ENCODE data around the gene CHI3L2. TPM values are rescaled to one million over a fixed set of nuclear protein-coding genes. Genes with fewer than 3 reads are reported as not detected.

CHI3L2 gene
- total RNA-seq, 1 experiment from 2014 or later, result 0.61 TPM

DNA sequence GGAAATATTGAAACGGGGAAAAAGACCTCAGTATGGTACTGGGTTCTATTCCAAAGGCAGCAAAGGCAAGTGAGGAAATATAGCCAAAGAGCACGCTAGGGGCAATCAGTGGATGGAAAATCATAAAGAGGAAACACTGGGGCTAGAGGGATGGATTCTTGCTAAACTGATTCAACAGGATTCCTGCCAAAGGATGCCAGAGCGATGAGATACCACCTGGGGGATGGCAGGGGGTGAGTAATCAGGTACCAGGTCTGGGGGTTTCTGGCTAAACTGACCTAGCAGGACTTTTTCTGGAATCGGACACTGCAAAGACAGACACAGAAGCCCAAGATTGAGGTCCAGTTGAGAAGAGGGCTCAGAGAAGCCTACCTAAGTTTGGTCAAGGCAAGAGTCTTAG lies 6.7 kb downstream of the CHI3L2 start:
- peaks cover 27% of the 10 kb centered on the region for H3K4me1 Mint-ChIP-seq
- no peak overlapping the region for H3K27ac Mint-ChIP-seq
- no peaks in the 10 kb centered on the region for H3K36me3 Mint-ChIP-seq
- TF ChIP-seq, protein P1, sequence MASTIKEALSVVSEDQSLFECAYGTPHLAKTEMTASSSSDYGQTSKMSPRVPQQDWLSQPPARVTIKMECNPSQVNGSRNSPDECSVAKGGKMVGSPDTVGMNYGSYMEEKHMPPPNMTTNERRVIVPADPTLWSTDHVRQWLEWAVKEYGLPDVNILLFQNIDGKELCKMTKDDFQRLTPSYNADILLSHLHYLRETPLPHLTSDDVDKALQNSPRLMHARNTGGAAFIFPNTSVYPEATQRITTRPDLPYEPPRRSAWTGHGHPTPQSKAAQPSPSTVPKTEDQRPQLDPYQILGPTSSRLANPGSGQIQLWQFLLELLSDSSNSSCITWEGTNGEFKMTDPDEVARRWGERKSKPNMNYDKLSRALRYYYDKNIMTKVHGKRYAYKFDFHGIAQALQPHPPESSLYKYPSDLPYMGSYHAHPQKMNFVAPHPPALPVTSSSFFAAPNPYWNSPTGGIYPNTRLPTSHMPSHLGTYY (CRISPR knock-in tag; IDR thresholded peaks at IDR 0.05), result no peak
- TF ChIP-seq JAZF1 (CRISPR knock-in tag; IDR thresholded peaks at IDR 0.05) (no peak), ZNF219 (CRISPR knock-in tag; IDR thresholded peaks at IDR 0.05; ENCODE audit: borderline replicate concordance) (no peak)
- peaks cover 4% of the 10 kb centered on the region; the same call in 1 of the 2 replicates for H3K27me3 Mint-ChIP-seq (ENCODE audit: low read depth)
- no peak overlapping the region for H3K4me3 Mint-ChIP-seq
- DNase-seq (ENCODE audit: low spot score) (no peak), ATAC-seq (no peak)
- ChIA-PET CTCF (no interaction called here), POLR2A (no interaction called here)
- H3K9me3 Mint-ChIP-seq, result peaks cover 42% of the 10 kb centered on the region

DNA sequence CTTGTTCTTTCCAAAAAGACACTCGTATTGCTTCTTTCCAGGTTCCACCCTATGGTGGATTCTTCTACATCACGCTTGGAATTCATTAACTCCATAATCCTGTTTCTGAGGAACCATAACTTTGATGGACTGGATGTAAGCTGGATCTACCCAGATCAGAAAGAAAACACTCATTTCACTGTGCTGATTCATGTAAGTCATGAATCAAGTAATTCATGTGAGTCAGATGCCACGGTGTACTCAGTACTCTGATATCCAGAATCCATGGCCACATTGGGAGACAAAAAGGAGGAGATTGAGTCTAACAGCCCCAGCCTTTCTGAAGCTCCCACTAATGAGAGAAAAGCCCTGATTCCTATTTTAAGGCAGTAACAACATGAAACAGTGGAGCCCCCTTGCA lies 7.4 kb downstream of the CHI3L2 start:
- POLR2A ChIA-PET, result no interaction called here
- TF ChIP-seq, protein P2, sequence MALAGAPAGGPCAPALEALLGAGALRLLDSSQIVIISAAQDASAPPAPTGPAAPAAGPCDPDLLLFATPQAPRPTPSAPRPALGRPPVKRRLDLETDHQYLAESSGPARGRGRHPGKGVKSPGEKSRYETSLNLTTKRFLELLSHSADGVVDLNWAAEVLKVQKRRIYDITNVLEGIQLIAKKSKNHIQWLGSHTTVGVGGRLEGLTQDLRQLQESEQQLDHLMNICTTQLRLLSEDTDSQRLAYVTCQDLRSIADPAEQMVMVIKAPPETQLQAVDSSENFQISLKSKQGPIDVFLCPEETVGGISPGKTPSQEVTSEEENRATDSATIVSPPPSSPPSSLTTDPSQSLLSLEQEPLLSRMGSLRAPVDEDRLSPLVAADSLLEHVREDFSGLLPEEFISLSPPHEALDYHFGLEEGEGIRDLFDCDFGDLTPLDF (CRISPR knock-in tag; IDR thresholded peaks at IDR 0.05), result no peak
- TF ChIP-seq, protein P3, sequence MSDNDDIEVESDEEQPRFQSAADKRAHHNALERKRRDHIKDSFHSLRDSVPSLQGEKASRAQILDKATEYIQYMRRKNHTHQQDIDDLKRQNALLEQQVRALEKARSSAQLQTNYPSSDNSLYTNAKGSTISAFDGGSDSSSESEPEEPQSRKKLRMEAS (CRISPR knock-in tag; IDR thresholded peaks at IDR 0.05), result no peak
- no peak for TF ChIP-seq CREM (CRISPR knock-in tag; IDR thresholded peaks at IDR 0.05)
- no peak for TF ChIP-seq SMAD4 (CRISPR knock-in tag; IDR thresholded peaks at IDR 0.05)
- no peak for TF ChIP-seq GRHL2 (CRISPR knock-in tag; IDR thresholded peaks at IDR 0.05; ENCODE audit: insufficient replicate concordance, severe bottlenecking)
- TF ChIP-seq, protein P4, sequence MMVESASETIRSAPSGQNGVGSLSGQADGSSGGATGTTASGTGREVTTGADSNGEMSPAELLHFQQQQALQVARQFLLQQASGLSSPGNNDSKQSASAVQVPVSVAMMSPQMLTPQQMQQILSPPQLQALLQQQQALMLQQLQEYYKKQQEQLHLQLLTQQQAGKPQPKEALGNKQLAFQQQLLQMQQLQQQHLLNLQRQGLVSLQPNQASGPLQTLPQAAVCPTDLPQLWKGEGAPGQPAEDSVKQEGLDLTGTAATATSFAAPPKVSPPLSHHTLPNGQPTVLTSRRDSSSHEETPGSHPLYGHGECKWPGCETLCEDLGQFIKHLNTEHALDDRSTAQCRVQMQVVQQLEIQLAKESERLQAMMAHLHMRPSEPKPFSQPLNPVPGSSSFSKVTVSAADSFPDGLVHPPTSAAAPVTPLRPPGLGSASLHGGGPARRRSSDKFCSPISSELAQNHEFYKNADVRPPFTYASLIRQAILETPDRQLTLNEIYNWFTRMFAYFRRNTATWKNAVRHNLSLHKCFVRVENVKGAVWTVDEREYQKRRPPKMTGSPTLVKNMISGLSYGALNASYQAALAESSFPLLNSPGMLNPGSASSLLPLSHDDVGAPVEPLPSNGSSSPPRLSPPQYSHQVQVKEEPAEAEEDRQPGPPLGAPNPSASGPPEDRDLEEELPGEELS (CRISPR knock-in tag; IDR thresholded peaks at IDR 0.05), result no peak
- H3K36me3 Mint-ChIP-seq, result no peaks in the 10 kb centered on the region
- peaks cover 1% of the 10 kb centered on the region; the same call in 1 of the 2 replicates for H3K27me3 Mint-ChIP-seq (ENCODE audit: low read depth)
- H3K27ac Mint-ChIP-seq, result no peak overlapping the region
- DNase-seq (ENCODE audit: low spot score) (no peak), ATAC-seq (no peak)
- peaks cover 27% of the 10 kb centered on the region for H3K4me1 Mint-ChIP-seq
- no peak overlapping the region for H3K4me3 Mint-ChIP-seq
- CTCF ChIA-PET, result no interaction called here
- H3K9me3 Mint-ChIP-seq, result peaks cover 42% of the 10 kb centered on the region

DNA sequence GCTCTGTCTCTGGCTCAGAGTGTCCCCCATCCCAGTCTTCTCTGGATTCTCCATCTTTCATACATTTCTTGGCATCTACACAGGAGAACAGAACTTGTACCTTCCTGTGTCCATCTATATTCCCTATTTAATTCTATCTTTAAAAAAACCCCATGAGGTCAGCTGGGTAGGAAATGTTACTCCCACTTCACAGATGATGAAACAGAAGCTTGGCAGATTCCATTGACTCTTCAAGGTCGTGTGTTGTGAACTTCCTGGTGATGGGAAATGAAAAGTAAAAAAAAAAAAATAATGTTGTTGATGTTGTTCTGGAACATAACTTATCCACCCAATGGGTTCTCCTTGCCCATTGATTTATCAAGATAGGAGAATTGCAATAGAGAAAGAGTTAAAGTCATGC lies 8.9 kb downstream of the CHI3L2 start:
- ATAC-seq (no peak), DNase-seq (ENCODE audit: low spot score) (no peak)
- no peak overlapping the region for H3K27ac Mint-ChIP-seq
- TF ChIP-seq ZNF416 (CRISPR knock-in tag; IDR thresholded peaks at IDR 0.05) (no peak), TCF7 (CRISPR knock-in tag; IDR thresholded peaks at IDR 0.05; ENCODE audit: low read depth) (no peak), TP53 (CRISPR knock-in tag; IDR thresholded peaks at IDR 0.05) (no peak), ZNF671 (CRISPR knock-in tag; IDR thresholded peaks at IDR 0.05) (no peak), TEAD1 (CRISPR knock-in tag; IDR thresholded peaks at IDR 0.05) (no peak), ETV6 (CRISPR knock-in tag; IDR thresholded peaks at IDR 0.05) (no peak), RELA (CRISPR knock-in tag; IDR thresholded peaks at IDR 0.05; ENCODE audit: borderline replicate concordance) (no peak), PRRX2 (CRISPR knock-in tag; IDR thresholded peaks at IDR 0.05) (no peak)
- TF ChIP-seq, protein P5, sequence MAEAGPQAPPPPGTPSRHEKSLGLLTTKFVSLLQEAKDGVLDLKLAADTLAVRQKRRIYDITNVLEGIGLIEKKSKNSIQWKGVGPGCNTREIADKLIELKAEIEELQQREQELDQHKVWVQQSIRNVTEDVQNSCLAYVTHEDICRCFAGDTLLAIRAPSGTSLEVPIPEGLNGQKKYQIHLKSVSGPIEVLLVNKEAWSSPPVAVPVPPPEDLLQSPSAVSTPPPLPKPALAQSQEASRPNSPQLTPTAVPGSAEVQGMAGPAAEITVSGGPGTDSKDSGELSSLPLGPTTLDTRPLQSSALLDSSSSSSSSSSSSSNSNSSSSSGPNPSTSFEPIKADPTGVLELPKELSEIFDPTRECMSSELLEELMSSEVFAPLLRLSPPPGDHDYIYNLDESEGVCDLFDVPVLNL (CRISPR knock-in tag; IDR thresholded peaks at IDR 0.05; ENCODE audit: borderline replicate concordance, low read depth), result no peak
- TF ChIP-seq, protein P6, sequence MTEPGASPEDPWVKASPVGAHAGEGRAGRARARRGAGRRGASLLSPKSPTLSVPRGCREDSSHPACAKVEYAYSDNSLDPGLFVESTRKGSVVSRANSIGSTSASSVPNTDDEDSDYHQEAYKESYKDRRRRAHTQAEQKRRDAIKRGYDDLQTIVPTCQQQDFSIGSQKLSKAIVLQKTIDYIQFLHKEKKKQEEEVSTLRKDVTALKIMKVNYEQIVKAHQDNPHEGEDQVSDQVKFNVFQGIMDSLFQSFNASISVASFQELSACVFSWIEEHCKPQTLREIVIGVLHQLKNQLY (CRISPR knock-in tag; IDR thresholded peaks at IDR 0.05), result no peak
- TF ChIP-seq, protein P3 (CRISPR knock-in tag; IDR thresholded peaks at IDR 0.05), result no peak
- TF ChIP-seq, protein P7, sequence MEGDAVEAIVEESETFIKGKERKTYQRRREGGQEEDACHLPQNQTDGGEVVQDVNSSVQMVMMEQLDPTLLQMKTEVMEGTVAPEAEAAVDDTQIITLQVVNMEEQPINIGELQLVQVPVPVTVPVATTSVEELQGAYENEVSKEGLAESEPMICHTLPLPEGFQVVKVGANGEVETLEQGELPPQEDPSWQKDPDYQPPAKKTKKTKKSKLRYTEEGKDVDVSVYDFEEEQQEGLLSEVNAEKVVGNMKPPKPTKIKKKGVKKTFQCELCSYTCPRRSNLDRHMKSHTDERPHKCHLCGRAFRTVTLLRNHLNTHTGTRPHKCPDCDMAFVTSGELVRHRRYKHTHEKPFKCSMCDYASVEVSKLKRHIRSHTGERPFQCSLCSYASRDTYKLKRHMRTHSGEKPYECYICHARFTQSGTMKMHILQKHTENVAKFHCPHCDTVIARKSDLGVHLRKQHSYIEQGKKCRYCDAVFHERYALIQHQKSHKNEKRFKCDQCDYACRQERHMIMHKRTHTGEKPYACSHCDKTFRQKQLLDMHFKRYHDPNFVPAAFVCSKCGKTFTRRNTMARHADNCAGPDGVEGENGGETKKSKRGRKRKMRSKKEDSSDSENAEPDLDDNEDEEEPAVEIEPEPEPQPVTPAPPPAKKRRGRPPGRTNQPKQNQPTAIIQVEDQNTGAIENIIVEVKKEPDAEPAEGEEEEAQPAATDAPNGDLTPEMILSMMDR (IDR thresholded peaks at IDR 0.05), result no peak
- TF ChIP-seq, protein P4 (CRISPR knock-in tag; IDR thresholded peaks at IDR 0.05), result no peak
- TF ChIP-seq, protein P8, sequence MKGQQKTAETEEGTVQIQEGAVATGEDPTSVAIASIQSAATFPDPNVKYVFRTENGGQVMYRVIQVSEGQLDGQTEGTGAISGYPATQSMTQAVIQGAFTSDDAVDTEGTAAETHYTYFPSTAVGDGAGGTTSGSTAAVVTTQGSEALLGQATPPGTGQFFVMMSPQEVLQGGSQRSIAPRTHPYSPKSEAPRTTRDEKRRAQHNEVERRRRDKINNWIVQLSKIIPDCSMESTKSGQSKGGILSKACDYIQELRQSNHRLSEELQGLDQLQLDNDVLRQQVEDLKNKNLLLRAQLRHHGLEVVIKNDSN (CRISPR knock-in tag; IDR thresholded peaks at IDR 0.05), result no peak
- H3K4me3 Mint-ChIP-seq, result no peak overlapping the region
- ChIA-PET CTCF (no interaction called here), POLR2A (no interaction called here)
- no peaks in the 10 kb centered on the region; the same call in 1 of the 2 replicates for H3K27me3 Mint-ChIP-seq (ENCODE audit: low read depth)
- H3K9me3 Mint-ChIP-seq, result peaks cover 42% of the 10 kb centered on the region
- H3K36me3 Mint-ChIP-seq, result no peaks in the 10 kb centered on the region
- peaks cover 27% of the 10 kb centered on the region for H3K4me1 Mint-ChIP-seq

All from WTC11 (cell line).